GM13976 (cell line): Measurements from ENCODE around the gene SLC35F2.
"Not testable (repeated sequence)": the region's sequence is repeated elsewhere in the genome, so short reads cannot be mapped to it uniquely, and the experiment has no call there.

ENCODE experiments used
- DNase-seq: peaks from one replicate; pipeline ENCODE4 v3.0.0; 2012; ENCODE audit warnings: low spot score
- CTCF ChIP-seq: IDR thresholded peaks from 2 replicates; pipeline ENCODE4 v1.5.1; 2012; ENCODE audit warnings: borderline replicate concordance, mild to moderate bottlenecking; ENCODE audit not compliant: insufficient read depth; ENCODE audit errors: extremely low read depth, missing control alignments, control extremely low read depth
- in situ Hi-C: fragments of 300-500 bp; cut with MboI; formaldehyde crosslinking; loops from one replicate; pipeline ENCODE4 v1.12.0; 2022; ENCODE audit warnings: low sequenced_read_pairs, mixed read lengths, inconsistent platforms; ENCODE audit not compliant: unreplicated experiment

SLC35F2 gene

GRCh38 chr11:107844041-107844440, 14.5 kb downstream of the SLC35F2 start:
- in situ Hi-C loops = no loop called here
- TF ChIP-seq CTCF = no peak
- DNase-seq = no peak

- in situ Hi-C loops = no loop called here
- no peak for TF ChIP-seq CTCF
- no peak for DNase-seq
These were observed 16.0 kb downstream of the SLC35F2 start for GRCh38 chr11:107842412-107843100.

- DNase-seq = no peak
- in situ Hi-C loops = no loop called here
- no peak for TF ChIP-seq CTCF
These were observed 18.5 kb downstream of the SLC35F2 start for GRCh38 chr11:107840129-107840484.

- no peak for TF ChIP-seq CTCF
- in situ Hi-C loops = no loop called here
These were observed 21.7 kb downstream of the SLC35F2 start for GRCh38 chr11:107836851-107837250.

GRCh38 chr11:107834995-107835394, 23.6 kb downstream of the SLC35F2 start:
- in situ Hi-C loops = no loop called here

More at GRCh38 chr11:107836851-107837250, 21.7 kb downstream of the SLC35F2 start:
- no peak for DNase-seq

GRCh38 chr11:107833926-107834325, 24.7 kb downstream of the SLC35F2 start:
- in situ Hi-C loops, DNase-seq: not testable (repeated sequence)

More at GRCh38 chr11:107834995-107835394, 23.6 kb downstream of the SLC35F2 start:
- no peak for DNase-seq
- no peak for TF ChIP-seq CTCF

GRCh38 chr11:107830915-107831540, 27.6 kb downstream of the SLC35F2 start:
- in situ Hi-C loops = no loop called here
- no peak for DNase-seq

More at GRCh38 chr11:107830915-107831540, 27.6 kb downstream of the SLC35F2 start:
- TF ChIP-seq CTCF = no peak
